OCI-M2 (cell line): Measurements from ENCODE around the gene NCKAP5L.

Experiments
- DNase-seq: peaks from one replicate; lab custom pipeline; 2025; ENCODE audit not compliant: unreplicated experiment; lab: John Stamatoyannopoulos, UW

The NCKAP5L gene

GRCh38 chr12:49741882-49742620 lies 86.2 kb downstream of the NCKAP5L start:
- DNase-seq: no peak
